ENCODE measurements around the gene UBE2S.

The UBE2S gene

GRCh38 chr19:55360902-55361301 lies 46.7 kb downstream of the UBE2S start:
- H2BK120ac ChIP-seq (ENCODE audit: low read depth, low read length): no peak overlapping the region
- 93% methylated on average over 14 of the region's 16 CpGs for WGBS
- no peak overlapping the region for H3K4me2 ChIP-seq (ENCODE audit: low read length, poor library complexity, severe bottlenecking)
- no peak overlapping the region for H4K8ac ChIP-seq (ENCODE audit: low read length)
- no peak overlapping the region for H3K18ac ChIP-seq (ENCODE audit: low read depth in 1 of 2, low read length in 2 of 2)
- H3K27me3 ChIP-seq (ENCODE audit: control insufficient read depth in 1 of 2, insufficient read depth in 1 of 2, low read length in 2 of 2): peaks cover 12 to 21% of the 10 kb centered on the region in 2 experiments
- H3K4ac ChIP-seq (ENCODE audit: low read depth in 1 of 2, low read length in 2 of 2): no peak overlapping the region
- H2AFZ ChIP-seq (ENCODE audit: low read depth, low read length): no peak overlapping the region
- no peaks in the 10 kb centered on the region for H3K9me3 ChIP-seq (ENCODE audit: control insufficient read depth, low read length)
- H3K23ac ChIP-seq (ENCODE audit: low read length in 2 of 2): no peak overlapping the region
- no peak overlapping the region for H2AK5ac ChIP-seq (ENCODE audit: low read length, severe bottlenecking)
- H3K36me3 ChIP-seq (ENCODE audit: control insufficient read depth in 1 of 2, insufficient read depth in 2 of 2, low read depth in 1 of 2, low read length in 2 of 2): peaks cover 0 to 15% of the 10 kb centered on the region in 2 experiments
- no peak overlapping the region for H2BK15ac ChIP-seq (ENCODE audit: low read depth, poor library complexity, severe bottlenecking)
- peaks cover 20% of the 10 kb centered on the region for H3K4me1 ChIP-seq (ENCODE audit: control insufficient read depth, insufficient read depth, low read depth, low read length)
- H3K14ac ChIP-seq (ENCODE audit: low read length in 2 of 2): no peak overlapping the region
- H2BK5ac ChIP-seq (ENCODE audit: low read depth, low read length, poor library complexity, severe bottlenecking): no peak overlapping the region
- H3K79me1 ChIP-seq (replicated peaks; ENCODE audit: low read length, poor library complexity, severe bottlenecking): no peaks in the 10 kb centered on the region
- no peak overlapping the region for H4K91ac ChIP-seq (ENCODE audit: low read length)
- no peak overlapping the region for H3K27ac ChIP-seq (ENCODE audit: low read length, poor library complexity, severe bottlenecking)
- H3K9ac ChIP-seq (ENCODE audit: low read length): no peak overlapping the region
- H2BK12ac ChIP-seq (ENCODE audit: low read length in 2 of 2): no peak overlapping the region
- no peak overlapping the region for H3K4me3 ChIP-seq (ENCODE audit: insufficient read depth in 1 of 2, low read depth in 1 of 2, low read length in 2 of 2)
- DNase-seq: no peak

DNA sequence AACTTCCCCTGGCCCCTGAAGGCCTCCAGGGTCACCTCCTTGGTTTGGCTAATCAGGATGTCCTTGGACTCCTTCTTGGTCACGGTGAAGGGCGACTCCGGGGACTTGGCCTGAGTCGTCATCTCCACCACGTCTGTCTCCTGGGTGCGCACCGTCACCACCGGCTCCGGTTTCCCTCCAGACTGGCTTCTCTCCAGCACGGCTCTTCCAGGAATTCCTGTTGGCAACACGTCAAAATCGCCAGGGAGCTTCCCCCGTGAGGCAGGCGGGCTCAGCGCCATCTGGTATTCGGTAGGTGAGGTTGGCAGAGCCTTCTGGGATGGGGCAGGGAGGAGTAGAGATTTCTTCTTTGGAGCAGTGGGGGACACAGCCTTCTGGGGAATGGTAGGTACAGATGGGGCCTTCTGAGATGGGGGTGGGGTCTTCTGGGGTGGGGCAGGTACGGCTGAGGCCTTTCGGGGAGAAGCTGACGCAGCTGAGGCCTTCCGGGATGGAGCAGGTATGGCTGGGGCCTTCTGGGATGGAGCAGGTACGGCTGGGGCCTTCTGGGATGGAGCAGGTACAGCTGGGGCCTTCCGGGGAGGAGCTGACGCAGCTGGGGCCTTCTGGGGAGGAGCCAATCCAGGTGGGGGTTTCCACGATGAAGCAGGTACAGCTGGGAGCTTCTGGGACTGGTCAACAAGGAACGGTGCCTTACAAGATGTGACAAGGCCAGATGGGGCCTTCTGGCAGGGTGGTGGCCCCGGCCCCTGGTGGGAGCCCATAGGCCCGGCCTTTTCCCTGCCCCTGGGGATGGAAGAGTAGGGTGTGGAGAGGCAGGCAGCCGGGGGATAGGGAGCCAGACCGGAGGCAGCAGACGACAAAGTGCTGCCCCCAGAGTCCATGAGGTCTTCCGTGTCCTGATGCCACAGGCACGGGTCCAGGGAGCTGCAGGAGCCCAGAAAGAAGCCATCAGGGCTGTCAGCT lies 48.4 kb downstream of the UBE2S start:
- 91% methylated on average over 31 of the region's 32 CpGs for whole genome bisulfite sequencing
- Histone ChIP-seq H2BK5ac (ENCODE audit: low read depth, low read length, poor library complexity, severe bottlenecking) (no peak overlapping the region), H2BK12ac (ENCODE audit: low read length in 2 of 2) (no peak overlapping the region), H2AFZ (ENCODE audit: low read depth, low read length) (no peak overlapping the region), H3K4me1 (ENCODE audit: control insufficient read depth, insufficient read depth, low read depth, low read length) (peaks cover 23% of the 10 kb centered on the region), H2BK15ac (ENCODE audit: low read depth, poor library complexity, severe bottlenecking) (no peak overlapping the region), H2AK5ac (ENCODE audit: low read length, severe bottlenecking) (no peak overlapping the region), H3K18ac (ENCODE audit: low read depth in 1 of 2, low read length in 2 of 2) (no peak overlapping the region), H3K4me2 (ENCODE audit: low read length, poor library complexity, severe bottlenecking) (no peak overlapping the region), H3K9ac (ENCODE audit: low read length) (no peak overlapping the region), H3K9me3 (ENCODE audit: control insufficient read depth, low read length) (no peaks in the 10 kb centered on the region), H2BK120ac (ENCODE audit: low read depth, low read length) (no peak overlapping the region), H3K4me3 (ENCODE audit: insufficient read depth in 1 of 2, low read depth in 1 of 2, low read length in 2 of 2) (no peak overlapping the region), H4K91ac (ENCODE audit: low read length) (no peak overlapping the region), H4K8ac (ENCODE audit: low read length) (no peak overlapping the region), H3K36me3 (ENCODE audit: control insufficient read depth in 1 of 2, insufficient read depth in 2 of 2, low read depth in 1 of 2, low read length in 2 of 2) (peaks cover 0 to 3% of the 10 kb centered on the region in 2 experiments), H3K23ac (ENCODE audit: low read length in 2 of 2) (no peak overlapping the region), H3K14ac (ENCODE audit: low read length in 2 of 2) (no peak overlapping the region), H3K79me1 (replicated peaks; ENCODE audit: low read length, poor library complexity, severe bottlenecking) (no peaks in the 10 kb centered on the region), H3K4ac (ENCODE audit: low read depth in 1 of 2, low read length in 2 of 2) (no peak overlapping the region), H3K27ac (ENCODE audit: low read length, poor library complexity, severe bottlenecking) (no peak overlapping the region), H3K27me3 (ENCODE audit: control insufficient read depth in 1 of 2, insufficient read depth in 1 of 2, low read length in 2 of 2) (peaks cover 22 to 32% of the 10 kb centered on the region in 2 experiments)
- no peak for DNase-seq

- no peaks in the 10 kb centered on the region for H3K9me3 ChIP-seq (ENCODE audit: control insufficient read depth, low read length)
- no peak overlapping the region for H2BK15ac ChIP-seq (ENCODE audit: low read depth, poor library complexity, severe bottlenecking)
- H3K36me3 ChIP-seq (ENCODE audit: control insufficient read depth in 1 of 2, insufficient read depth in 2 of 2, low read depth in 1 of 2, low read length in 2 of 2): peaks cover 0 to 3% of the 10 kb centered on the region in 2 experiments
- WGBS: 85% methylated on average over 19 of the region's 19 CpGs
- H4K8ac ChIP-seq (ENCODE audit: low read length): no peak overlapping the region
- H2BK12ac ChIP-seq (ENCODE audit: low read length in 2 of 2): no peak overlapping the region
- no peak overlapping the region for H3K9ac ChIP-seq (ENCODE audit: low read length)
- H3K14ac ChIP-seq (ENCODE audit: low read length in 2 of 2): no peak overlapping the region
- H3K4me1 ChIP-seq (ENCODE audit: control insufficient read depth, insufficient read depth, low read depth, low read length): peaks cover 24% of the 10 kb centered on the region
- H2AK5ac ChIP-seq (ENCODE audit: low read length, severe bottlenecking): no peak overlapping the region
- H3K23ac ChIP-seq (ENCODE audit: low read length in 2 of 2): no peak overlapping the region
- no peak overlapping the region for H2AFZ ChIP-seq (ENCODE audit: low read depth, low read length)
- DNase-seq: no peak
- H3K4ac ChIP-seq (ENCODE audit: low read depth in 1 of 2, low read length in 2 of 2): no peak overlapping the region
- H2BK120ac ChIP-seq (ENCODE audit: low read depth, low read length): no peak overlapping the region
- H3K27ac ChIP-seq (ENCODE audit: low read length, poor library complexity, severe bottlenecking): no peak overlapping the region
- H3K79me1 ChIP-seq (replicated peaks; ENCODE audit: low read length, poor library complexity, severe bottlenecking): no peaks in the 10 kb centered on the region
- peaks cover 27 to 38% of the 10 kb centered on the region in 2 experiments for H3K27me3 ChIP-seq (ENCODE audit: control insufficient read depth in 1 of 2, insufficient read depth in 1 of 2, low read length in 2 of 2)
- no peak overlapping the region for H4K91ac ChIP-seq (ENCODE audit: low read length)
- H3K4me2 ChIP-seq (ENCODE audit: low read length, poor library complexity, severe bottlenecking): no peak overlapping the region
- H3K4me3 ChIP-seq (ENCODE audit: insufficient read depth in 1 of 2, low read depth in 1 of 2, low read length in 2 of 2): no peak overlapping the region
- H2BK5ac ChIP-seq (ENCODE audit: low read depth, low read length, poor library complexity, severe bottlenecking): no peak overlapping the region
- no peak overlapping the region for H3K18ac ChIP-seq (ENCODE audit: low read depth in 1 of 2, low read length in 2 of 2)
These were observed 49.1 kb downstream of the UBE2S start for GRCh38 chr19:55358493-55358892.

DNA sequence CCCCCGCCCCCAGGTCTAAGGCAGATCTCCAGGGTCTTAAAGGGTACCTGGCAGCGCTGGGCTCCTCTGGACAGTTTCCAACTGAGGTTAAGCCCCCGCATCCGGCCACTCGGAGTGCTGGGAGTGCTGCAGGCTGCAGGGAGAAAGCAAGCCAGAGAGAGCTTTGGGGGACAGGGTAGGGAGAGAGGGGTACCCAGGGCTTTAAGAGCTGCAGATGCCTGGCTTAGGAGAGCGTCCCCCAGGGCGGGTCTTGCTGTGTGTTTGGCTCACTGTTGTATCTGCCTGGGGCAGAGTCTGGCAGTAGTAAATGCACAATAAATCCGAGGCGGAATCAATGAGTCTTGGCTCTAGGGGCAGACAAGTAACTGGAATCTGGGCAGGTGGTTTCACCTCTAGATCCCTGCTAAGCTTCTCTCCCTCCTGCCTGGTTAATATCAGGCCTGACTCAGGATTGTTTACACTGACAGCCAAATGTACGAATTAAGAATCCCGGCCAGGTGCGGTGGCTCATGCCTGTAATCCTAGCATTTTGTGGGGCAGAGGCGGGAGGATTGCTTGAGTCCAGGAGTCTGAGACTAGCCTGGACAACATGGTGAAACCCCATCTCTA lies 52.3 kb downstream of the UBE2S start:
- H3K18ac ChIP-seq (ENCODE audit: low read depth in 1 of 2, low read length in 2 of 2): no peak overlapping the region
- no peak overlapping the region for H2AK5ac ChIP-seq (ENCODE audit: low read length, severe bottlenecking)
- H3K9me3 ChIP-seq (ENCODE audit: control insufficient read depth, low read length): no peaks in the 10 kb centered on the region
- no peak overlapping the region for H4K8ac ChIP-seq (ENCODE audit: low read length)
- H3K27me3 ChIP-seq (ENCODE audit: control insufficient read depth in 1 of 2, insufficient read depth in 1 of 2, low read length in 2 of 2): peaks cover 49 to 68% of the 10 kb centered on the region in 2 experiments
- no peak overlapping the region for H3K4me3 ChIP-seq (ENCODE audit: insufficient read depth in 1 of 2, low read depth in 1 of 2, low read length in 2 of 2)
- no peak overlapping the region for H2AFZ ChIP-seq (ENCODE audit: low read depth, low read length)
- H3K23ac ChIP-seq (ENCODE audit: low read length in 2 of 2): no peak overlapping the region
- H2BK15ac ChIP-seq (ENCODE audit: low read depth, poor library complexity, severe bottlenecking): no peak overlapping the region
- H4K91ac ChIP-seq (ENCODE audit: low read length): no peak overlapping the region
- H3K9ac ChIP-seq (ENCODE audit: low read length): no peak overlapping the region
- no peak for DNase-seq
- no peak overlapping the region for H2BK5ac ChIP-seq (ENCODE audit: low read depth, low read length, poor library complexity, severe bottlenecking)
- H2BK12ac ChIP-seq (ENCODE audit: low read length in 2 of 2): no peak overlapping the region
- no peak overlapping the region for H3K27ac ChIP-seq (ENCODE audit: low read length, poor library complexity, severe bottlenecking)
- no peak overlapping the region for H3K4me2 ChIP-seq (ENCODE audit: low read length, poor library complexity, severe bottlenecking)
- no peak overlapping the region for H2BK120ac ChIP-seq (ENCODE audit: low read depth, low read length)
- peaks cover 0 to 3% of the 10 kb centered on the region in 2 experiments for H3K36me3 ChIP-seq (ENCODE audit: control insufficient read depth in 1 of 2, insufficient read depth in 2 of 2, low read depth in 1 of 2, low read length in 2 of 2)
- no peak overlapping the region for H3K4ac ChIP-seq (ENCODE audit: low read depth in 1 of 2, low read length in 2 of 2)
- peaks cover 24% of the 10 kb centered on the region for H3K4me1 ChIP-seq (ENCODE audit: control insufficient read depth, insufficient read depth, low read depth, low read length)
- WGBS: 54% methylated on average over 12 of the region's 13 CpGs
- no peaks in the 10 kb centered on the region for H3K79me1 ChIP-seq (replicated peaks; ENCODE audit: low read length, poor library complexity, severe bottlenecking)
- no peak overlapping the region for H3K14ac ChIP-seq (ENCODE audit: low read length in 2 of 2)

Measured in mesenchymal stem cell (in vitro differentiated cells and primary cell).